ENCODE data around the gene DCC.

Gene DCC

DNA sequence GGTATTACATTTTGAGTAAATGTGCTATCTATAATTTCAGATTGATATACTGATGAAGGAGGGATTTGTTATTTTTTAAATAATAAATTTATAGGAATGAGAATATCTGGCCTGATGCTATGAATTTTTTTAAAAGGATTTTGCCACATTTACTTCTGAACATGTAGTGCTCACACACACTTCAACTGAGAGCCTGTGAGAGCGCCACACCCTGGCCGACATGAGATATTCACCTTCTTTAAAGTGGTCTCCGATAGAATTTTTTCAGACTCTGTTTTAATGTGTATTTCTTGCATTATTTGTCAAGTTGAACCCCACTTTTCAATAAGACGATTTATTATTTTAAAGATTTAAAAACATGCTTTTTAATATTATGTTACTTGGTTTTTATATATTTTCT, 813.3 kb downstream of the DCC start:
- TF ChIP-seq, protein P1, sequence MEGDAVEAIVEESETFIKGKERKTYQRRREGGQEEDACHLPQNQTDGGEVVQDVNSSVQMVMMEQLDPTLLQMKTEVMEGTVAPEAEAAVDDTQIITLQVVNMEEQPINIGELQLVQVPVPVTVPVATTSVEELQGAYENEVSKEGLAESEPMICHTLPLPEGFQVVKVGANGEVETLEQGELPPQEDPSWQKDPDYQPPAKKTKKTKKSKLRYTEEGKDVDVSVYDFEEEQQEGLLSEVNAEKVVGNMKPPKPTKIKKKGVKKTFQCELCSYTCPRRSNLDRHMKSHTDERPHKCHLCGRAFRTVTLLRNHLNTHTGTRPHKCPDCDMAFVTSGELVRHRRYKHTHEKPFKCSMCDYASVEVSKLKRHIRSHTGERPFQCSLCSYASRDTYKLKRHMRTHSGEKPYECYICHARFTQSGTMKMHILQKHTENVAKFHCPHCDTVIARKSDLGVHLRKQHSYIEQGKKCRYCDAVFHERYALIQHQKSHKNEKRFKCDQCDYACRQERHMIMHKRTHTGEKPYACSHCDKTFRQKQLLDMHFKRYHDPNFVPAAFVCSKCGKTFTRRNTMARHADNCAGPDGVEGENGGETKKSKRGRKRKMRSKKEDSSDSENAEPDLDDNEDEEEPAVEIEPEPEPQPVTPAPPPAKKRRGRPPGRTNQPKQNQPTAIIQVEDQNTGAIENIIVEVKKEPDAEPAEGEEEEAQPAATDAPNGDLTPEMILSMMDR (IDR thresholded peaks at IDR 0.05; ENCODE audit: insufficient read depth, missing control alignments): peak; percentile 32
- no peak for FAIRE-seq
- DNase-seq (ENCODE audit: insufficient read length, low spot score): no peak

DNA sequence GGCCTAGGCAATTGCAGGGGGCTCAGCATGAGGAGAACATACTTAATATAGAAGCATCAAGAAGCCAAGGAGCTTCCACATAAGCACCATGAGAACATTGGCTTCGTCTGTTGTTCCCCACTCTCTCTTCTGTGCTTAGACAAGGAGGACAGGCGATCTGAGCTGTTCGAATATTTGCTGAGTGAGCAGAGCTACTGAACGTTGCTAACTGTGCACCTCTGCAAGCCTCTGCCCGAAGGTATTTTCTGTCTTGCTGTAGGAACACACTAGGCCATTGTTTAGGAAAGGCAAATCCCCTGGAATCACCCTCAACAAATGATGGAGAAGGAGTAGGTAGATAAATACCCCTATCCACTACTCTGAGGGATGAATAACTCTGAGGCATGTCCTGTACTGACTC, 813.8 kb downstream of the DCC start:
- FAIRE-seq: no peak
- no peak for DNase-seq (ENCODE audit: insufficient read length, low spot score)
- TF ChIP-seq, protein P1 (IDR thresholded peaks at IDR 0.05; ENCODE audit: insufficient read depth, missing control alignments): no peak

DNA sequence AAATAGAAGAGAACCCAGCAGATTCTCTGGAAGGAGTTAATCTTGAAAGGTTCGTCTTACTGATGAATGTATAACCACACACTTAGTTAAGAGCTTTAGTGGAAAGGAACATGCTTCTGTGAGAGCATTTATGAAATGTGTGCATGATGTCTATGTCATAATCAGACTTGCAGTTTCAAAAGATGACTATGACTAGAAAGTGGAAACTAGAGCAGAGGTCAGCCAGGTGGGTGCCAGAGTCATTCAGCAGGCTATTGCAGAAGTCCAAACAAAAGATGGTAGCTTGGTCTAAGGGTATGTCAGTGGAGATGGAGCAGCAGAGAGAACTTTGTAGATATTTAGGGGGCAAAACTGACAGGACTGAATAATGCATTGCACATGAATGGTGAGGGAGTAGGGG, 825.8 kb downstream of the DCC start:
- FAIRE-seq: no peak
- TF ChIP-seq, protein P1 (IDR thresholded peaks at IDR 0.05; ENCODE audit: insufficient read depth, missing control alignments): no peak
- DNase-seq (ENCODE audit: insufficient read length, low spot score): no peak

DNA sequence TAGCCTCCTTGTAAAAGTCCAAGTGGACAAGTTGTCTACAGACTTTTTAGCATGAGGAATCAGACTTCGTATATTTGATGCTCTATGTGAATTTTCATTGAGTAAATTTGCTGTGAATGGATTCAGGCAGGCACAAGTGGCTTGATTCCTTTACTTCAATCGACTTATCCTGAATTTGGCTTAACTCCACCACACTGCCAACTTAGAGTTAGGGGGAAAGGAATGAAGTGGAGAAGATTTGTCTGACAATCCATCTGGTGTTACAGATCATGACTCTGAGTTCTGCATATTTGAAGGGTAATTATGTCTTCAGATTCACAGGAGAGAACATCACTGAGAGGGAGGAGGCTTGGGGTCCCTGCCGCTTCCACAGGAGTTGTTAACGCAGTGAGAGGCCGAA, 829.3 kb downstream of the DCC start:
- FAIRE-seq (no peak), DNase-seq (ENCODE audit: insufficient read length, low spot score) (no peak)

DNA sequence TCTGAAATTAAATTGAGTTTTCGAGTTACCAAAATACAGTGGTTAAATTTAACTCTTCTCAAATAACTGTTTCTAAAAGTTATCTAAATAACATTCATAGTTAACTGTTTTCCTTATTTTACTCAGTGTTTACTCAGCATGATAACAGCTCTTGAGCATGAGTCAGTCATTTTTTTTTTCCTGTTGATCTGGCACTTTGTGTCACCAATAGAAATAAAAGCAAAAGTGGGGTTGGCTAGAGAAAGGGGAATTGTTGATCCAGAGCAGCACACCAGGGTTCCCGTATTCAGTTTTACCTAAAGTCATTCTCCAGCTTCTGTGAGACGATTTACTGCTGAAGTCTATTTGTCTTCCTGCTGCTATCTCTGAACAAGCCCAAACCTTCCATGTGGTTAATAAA, 851.6 kb downstream of the DCC start:
- DNase-seq (ENCODE audit: insufficient read length, low spot score) (no peak), FAIRE-seq (peak; percentile 44)
- TF ChIP-seq, protein P1 (IDR thresholded peaks at IDR 0.05; ENCODE audit: insufficient read depth, missing control alignments): no peak

More for the DNA sequence above, 829.3 kb downstream of the DCC start:
- TF ChIP-seq, protein P1 (IDR thresholded peaks at IDR 0.05; ENCODE audit: insufficient read depth, missing control alignments): no peak

DNA sequence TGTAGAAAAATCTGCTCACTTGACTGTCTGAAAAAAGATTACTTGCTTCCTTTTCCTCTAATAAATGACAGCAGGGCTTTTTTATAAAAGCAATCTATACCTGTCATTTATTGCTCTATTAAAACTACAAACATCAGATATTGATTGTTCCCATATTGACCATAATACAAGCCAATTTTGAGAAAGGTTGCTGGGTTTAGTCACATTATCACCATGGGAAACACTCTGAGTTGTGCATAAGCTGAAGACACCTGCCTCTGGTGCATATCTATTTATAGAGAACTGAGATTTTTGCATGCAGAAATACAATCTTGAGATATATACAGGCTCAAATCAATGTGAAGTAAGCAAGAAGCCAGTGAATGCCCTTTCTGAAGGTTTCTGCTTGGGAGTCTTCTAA, 853.9 kb downstream of the DCC start:
- FAIRE-seq (no peak), DNase-seq (ENCODE audit: insufficient read length, low spot score) (no peak)

DNA sequence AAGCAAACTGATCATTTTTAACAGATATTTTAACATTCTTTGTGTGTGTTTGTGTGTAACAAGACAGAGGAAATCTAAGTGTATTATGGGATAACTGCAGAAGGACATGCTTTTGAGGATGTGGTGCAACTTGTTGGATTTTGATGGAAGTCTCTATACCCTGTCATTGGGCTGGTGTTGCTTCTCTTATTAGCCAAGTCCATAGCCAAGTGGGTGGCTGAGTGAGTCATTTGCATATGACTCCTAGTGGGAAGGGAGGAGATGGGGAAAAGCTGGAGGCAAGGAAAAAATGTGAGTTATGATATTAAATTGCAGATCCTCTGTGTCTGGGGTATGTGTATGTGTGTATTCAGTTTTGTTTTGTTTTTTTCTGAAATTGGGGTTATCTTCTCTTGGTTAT, 879.9 kb downstream of the DCC start:
- no peak for DNase-seq (ENCODE audit: insufficient read length, low spot score)
- TF ChIP-seq, protein P1 (IDR thresholded peaks at IDR 0.05; ENCODE audit: insufficient read depth, missing control alignments): no peak
- FAIRE-seq: no peak

More for the DNA sequence above, 853.9 kb downstream of the DCC start:
- TF ChIP-seq, protein P1 (IDR thresholded peaks at IDR 0.05; ENCODE audit: insufficient read depth, missing control alignments): no peak
